GM20431 (cell line): Measurements from ENCODE around the gene PRELID3B.

Source experiments
- in situ Hi-C: fragments of 300-500 bp; cut with MseI, MboI; formaldehyde crosslinking; loops from one replicate; pipeline ENCODE4 v1.15.0; 2020; ENCODE audit warnings: low sequenced_read_pairs; ENCODE audit not compliant: unreplicated experiment

Gene PRELID3B

GRCh38 chr20:58985656-58986055, 56.9 kb downstream of the PRELID3B start:
- in situ Hi-C loops: no loop called here

GRCh38 chr20:58984691-58985090, 57.9 kb downstream of the PRELID3B start:
- in situ Hi-C loops: no loop called here
